T47D (cell line): ENCODE results near the gene CDH12.

ENCODE experiments used
- DNase-seq, 2 experiments: peaks; one replicate each; pipeline versions ENCODE4 v3.0.0 to v3.0.0-alpha.2; 2011 to 2012; ENCODE audit warnings: low read depth in 1 of 2, low spot score in 1 of 2
- JUND ChIP-seq: IDR thresholded peaks from 2 replicates; pipeline ENCODE4 v1.6.1; 2012; ENCODE audit warnings: low read depth
- in situ Hi-C: cut with HindIII; loops from 2 replicates; pipeline ENCODE4 v1.10.0; 2016; ENCODE audit warnings: low sequenced_read_pairs, low pct_unique_long_range_greater_than_20kb

CDH12 gene

DNA sequence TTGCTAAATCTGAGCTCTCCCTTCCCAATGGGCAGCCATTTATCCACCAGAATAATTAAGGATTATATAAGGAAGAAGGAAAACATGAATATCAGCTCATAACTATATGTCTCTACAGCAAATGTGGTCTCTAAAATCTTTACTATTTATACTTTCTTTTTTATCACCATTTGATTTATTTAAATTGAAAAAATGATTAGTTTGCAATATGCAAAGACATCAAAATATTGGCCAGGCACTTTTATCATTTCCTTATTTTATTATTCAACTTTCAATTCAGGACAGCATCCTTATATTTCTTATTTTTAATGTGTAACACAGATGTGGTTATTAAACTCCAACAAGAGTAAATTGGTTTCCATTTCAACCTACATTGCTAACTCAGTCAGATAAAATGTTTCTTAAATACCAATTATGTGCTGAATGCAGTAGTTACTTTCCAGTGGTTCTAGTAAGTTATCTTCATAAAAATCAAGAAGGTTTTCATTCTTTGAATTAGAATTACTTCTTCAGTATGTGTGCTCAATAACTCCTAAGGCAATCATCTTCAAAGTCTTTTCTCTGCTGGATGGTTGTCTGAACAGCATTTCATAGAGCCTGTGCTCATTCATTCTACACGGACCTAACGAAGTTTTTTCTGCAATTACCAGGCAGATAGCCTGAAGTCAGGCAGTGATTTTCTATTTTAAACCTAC is 1148.0 kb downstream of the CDH12 start:
- TF ChIP-seq JUND: no peak
- in situ Hi-C loops: no loop called here

DNA sequence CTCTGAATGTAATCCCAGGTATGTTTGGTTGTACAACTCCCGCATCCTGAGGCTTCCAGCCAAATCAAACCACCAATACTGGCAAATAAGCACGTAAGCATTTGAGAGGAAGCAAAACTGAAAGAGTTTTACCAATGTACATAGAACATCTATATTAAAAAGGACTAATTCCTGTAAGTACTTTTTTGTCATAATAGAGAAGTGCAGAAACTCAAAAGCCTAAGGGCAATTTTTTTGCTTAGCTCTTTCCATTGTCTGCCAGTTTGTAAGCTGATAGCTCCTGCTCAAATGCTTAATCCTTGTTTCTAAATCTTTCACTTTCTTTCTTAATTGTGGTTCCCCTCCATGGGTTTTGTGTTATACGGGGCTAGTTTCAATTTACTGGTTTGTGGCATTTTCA is 1151.8 kb downstream of the CDH12 start:
- DNase-seq: peak in 1 of 2 experiments; percentile 9
- in situ Hi-C loops: no loop called here
- TF ChIP-seq JUND: no peak

More for the DNA sequence above, 1148.0 kb downstream of the CDH12 start:
- no peak for DNase-seq
